ENCODE data around the gene KCNN3. TPM values are rescaled to one million over a fixed set of nuclear protein-coding genes. Genes with fewer than 3 reads are reported as not detected.

Gene KCNN3
- total and polyA plus RNA-seq, 2 of the 13 experiments (the other 11 are each of a cell fraction or from before 2014, with no cell fraction given): not detected

GRCh38 chr1:154877370-154877974 is 7.4 kb upstream of the KCNN3 start (continued):
- TF ChIP-seq NCOA1 (CRISPR knock-in tag; IDR thresholded peaks at IDR 0.05) (no peak), KLF11 (CRISPR knock-in tag; IDR thresholded peaks at IDR 0.05) (no peak), ATF7-NPFF (CRISPR knock-in tag; IDR thresholded peaks at IDR 0.05; ENCODE audit: low read depth) (no peak), REXO4 (CRISPR knock-in tag; IDR thresholded peaks at IDR 0.05; ENCODE audit: borderline replicate concordance) (no peak), ZNF552 (CRISPR knock-in tag; IDR thresholded peaks at IDR 0.05; ENCODE audit: borderline replicate concordance) (no peak), YEATS2 (CRISPR knock-in tag; IDR thresholded peaks at IDR 0.05; ENCODE audit: borderline replicate concordance) (no peak), CBX2 (IDR thresholded peaks at IDR 0.05; ENCODE audit: low read depth, low read length) (no peak), CBX2 (CRISPR knock-in tag; IDR thresholded peaks at IDR 0.05; ENCODE audit: low read depth) (no peak), FOSL2 (CRISPR knock-in tag; IDR thresholded peaks at IDR 0.05) (peak; percentile 96), NFE2 (CRISPR knock-in tag; IDR thresholded peaks at IDR 0.05) (no peak), ZNF674 (CRISPR knock-in tag; IDR thresholded peaks at IDR 0.05; ENCODE audit: low read depth) (no peak), REPIN1 (CRISPR knock-in tag; IDR thresholded peaks at IDR 0.05; ENCODE audit: borderline replicate concordance, low read depth) (no peak), FOXO1 (CRISPR knock-in tag; IDR thresholded peaks at IDR 0.05) (peak; percentile 39; the same call in 1 of the 2 replicates), SMARCC2 (IDR thresholded peaks at IDR 0.05) (no peak), HMG20A (CRISPR knock-in tag; IDR thresholded peaks at IDR 0.05; ENCODE audit: borderline replicate concordance) (peak; percentile 60; the same call in 1 of the 2 replicates), ZNF121 (CRISPR knock-in tag; IDR thresholded peaks at IDR 0.05) (no peak), ZNF784 (CRISPR knock-in tag; IDR thresholded peaks at IDR 0.05; ENCODE audit: borderline replicate concordance) (no peak), MYNN (CRISPR knock-in tag; IDR thresholded peaks at IDR 0.05; ENCODE audit: low read depth) (no peak), PATZ1 (CRISPR knock-in tag; IDR thresholded peaks at IDR 0.05) (no peak), ZBTB38 (CRISPR knock-in tag; IDR thresholded peaks at IDR 0.05) (no peak), GATAD2A (CRISPR knock-in tag; IDR thresholded peaks at IDR 0.05) (peak; percentile 73), ZFAT (CRISPR knock-in tag; conservative IDR thresholded peaks at IDR 0.05) (no peak), ZNF563 (CRISPR knock-in tag; IDR thresholded peaks at IDR 0.05) (no peak), NR0B2 (CRISPR knock-in tag; IDR thresholded peaks at IDR 0.05) (no peak), ATF2 (CRISPR knock-in tag; IDR thresholded peaks at IDR 0.05) (no peak), KDM5B (CRISPR knock-in tag; IDR thresholded peaks at IDR 0.05; ENCODE audit: borderline replicate concordance) (0 out of 2 replicates have a peak, but pooled peaks have one; percentile 18)
- TF ChIP-seq, protein P1, sequence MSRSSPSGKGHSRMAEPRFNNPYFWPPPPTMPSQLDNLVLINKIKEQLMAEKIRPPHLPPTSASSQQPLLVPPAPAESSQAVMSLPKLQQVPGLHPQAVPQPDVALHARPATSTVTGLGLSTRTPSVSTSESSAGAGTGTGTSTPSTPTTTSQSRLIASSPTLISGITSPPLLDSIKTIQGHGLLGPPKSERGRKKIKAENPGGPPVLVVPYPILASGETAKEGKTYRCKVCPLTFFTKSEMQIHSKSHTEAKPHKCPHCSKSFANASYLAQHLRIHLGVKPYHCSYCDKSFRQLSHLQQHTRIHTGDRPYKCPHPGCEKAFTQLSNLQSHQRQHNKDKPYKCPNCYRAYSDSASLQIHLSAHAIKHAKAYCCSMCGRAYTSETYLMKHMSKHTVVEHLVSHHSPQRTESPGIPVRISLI (CRISPR knock-in tag; IDR thresholded peaks at IDR 0.05; ENCODE audit: borderline replicate concordance): no peak

Measured in HepG2 (cell line).